HG03025 (cell line): Measurements from ENCODE around the gene GPX5.
"Not testable (repeated sequence)": the region's sequence is repeated elsewhere in the genome, so short reads cannot be mapped to it uniquely, and the experiment has no call there.

ENCODE experiments used
- ATAC-seq: cut with Tn5 transposase; IDR thresholded peaks from one replicate; pipeline ENCODE4 v1.9.1; 2021; ENCODE audit warnings: mild to moderate bottlenecking, moderate library complexity; ENCODE audit not compliant: unreplicated experiment, low FRiP score

GPX5 gene

DNA sequence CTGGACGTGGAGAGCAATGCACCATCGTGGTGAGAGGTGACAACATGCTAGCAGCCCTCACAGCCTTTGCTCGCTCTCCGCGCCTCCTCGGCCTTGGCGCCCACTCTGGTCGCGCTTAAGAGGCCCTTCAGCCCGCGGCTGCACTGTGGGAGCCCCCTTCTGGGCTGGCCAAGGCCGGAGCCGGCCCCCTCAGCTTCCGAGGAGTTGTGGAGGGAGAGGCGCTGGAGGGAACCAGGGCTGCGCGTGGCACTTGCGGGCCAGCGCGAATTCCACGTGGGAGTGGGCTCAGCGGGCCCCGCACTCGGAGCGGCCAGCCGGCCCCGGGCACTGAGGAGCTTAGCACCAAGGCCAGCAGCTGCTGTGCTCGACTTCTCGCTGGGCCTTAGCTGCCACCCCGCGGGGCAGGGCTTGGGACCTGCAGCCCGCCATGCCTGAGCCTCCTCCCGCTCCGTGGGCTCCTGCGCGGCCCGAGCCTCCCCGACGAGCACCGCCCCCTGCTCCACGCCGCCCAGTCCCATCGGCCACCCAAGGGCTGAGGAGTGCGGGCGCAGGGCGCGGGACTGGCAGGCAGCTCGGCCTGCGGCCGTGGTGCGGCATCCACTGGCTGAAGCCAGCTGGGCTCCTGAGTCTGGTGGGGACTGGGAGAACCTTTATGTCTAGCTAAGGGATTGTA is 13.9 kb upstream of the GPX5 start:
- ATAC-seq = no peak

DNA sequence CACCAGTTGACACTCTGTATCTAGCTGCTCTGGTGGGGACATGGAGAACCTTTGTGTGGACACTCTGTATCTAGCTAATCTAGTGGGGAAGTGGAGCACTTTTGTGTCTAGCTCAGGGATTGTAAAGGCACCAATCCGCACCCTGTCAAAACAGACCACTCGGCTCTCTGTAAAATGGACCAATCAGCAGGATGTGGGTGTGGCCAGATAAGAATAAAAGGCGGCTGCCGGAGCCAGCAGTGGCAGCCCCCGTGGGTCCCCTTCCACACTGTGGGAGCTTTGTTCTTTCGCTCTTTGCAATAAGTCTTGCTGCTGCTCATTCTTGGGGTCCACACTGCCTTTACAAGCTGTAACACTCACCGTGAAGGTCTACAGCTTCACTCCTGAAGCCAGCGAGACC is 13.3 kb upstream of the GPX5 start:
- not testable (repeated sequence) for ATAC-seq

DNA sequence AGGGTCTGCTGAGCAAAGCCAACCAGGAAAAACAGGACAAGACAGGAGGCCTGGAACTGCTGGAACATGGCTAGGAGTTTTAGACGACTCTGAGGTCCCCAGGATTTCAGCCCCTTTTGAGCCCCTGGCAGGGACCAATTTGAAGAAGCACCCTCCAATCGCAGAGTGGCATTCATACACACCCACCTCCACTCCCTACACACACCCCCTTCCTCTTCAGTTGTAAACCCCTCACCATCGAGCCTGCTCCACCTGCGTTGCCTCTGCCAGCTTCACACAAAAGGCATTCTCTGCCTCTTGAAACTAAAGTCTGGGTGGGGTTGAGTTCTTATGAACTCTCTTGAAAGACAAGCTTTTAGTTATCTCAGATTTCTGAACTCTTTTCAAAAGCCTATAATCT is 10.0 kb upstream of the GPX5 start, which contains the start of gene GPX6:
Gene GPX6, minus strand, starts transcription at position 118 of the 400 bp plus-strand sequence. Its CDS starts 50 bp downstream, at position 68.
- ATAC-seq = no peak

DNA sequence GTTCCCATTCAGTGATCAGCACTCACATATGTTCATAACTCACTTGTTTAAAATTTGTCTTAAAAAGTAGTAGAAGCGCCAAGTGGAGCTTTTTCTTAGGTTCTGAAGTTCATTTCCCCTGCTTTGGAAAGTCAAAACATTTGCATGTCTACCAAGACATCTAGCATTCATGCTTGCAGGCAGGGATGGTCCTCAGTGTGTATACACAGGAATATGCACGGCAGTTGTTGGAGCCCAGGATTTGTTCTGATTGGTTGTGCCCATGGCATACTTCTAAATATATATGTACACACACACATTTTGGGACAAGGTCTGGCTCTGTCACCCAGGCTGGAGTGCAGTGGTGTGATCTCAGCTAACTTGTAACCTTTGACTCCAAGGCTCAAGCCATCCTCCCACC is 7.7 kb upstream of the GPX5 start:
- ATAC-seq = no peak

DNA sequence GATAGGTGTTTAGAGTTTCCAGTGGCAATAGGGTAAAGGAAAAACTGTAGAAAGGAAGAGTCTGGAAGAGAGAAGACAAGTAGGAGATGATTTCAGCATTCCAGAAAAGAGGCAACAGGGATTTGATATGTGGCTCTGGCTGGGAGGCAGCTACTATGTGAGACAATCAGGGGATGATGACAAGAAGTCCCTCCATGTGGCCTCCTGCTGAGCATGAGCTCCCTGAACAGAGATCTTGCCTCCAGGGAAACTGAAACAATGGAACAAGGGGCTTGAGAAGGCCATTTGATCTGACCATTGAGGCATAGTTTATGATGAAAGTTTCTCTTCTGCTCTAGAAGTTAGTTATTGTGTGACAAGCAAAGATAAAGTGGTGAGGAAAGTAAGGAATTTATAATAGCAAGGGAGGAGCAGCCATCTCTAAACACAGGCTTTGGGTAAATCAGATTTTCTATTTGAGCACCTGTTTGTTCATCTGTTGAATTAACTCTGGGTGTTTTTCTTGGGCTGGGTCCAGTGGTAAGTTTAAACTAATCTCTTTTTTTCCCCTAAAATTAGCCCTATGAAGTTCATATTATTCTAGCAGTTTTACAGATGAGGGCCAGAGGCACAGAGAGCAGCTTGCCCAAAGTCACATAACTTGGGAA is 3.0 kb upstream of the GPX5 start:
- no peak for ATAC-seq

DNA sequence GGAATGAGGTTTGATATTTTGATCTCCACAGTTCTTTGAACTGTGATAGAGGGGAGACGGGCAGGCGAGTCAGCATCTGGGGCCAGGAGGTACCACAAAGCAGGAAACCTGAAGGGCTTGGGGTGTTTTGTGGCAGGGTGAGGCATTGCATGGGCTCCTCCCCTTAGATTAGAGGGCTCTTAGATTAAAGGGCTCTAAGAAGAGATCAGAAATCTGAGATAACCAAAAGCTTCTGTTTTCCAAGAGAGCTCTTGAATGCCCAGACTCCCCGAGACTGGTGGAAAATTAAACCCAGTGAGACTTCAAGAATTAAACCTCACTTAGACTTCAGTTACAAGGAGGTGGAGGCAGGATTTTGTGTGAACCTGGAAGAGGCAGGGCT is 2.4 kb upstream of the GPX5 start:
- no peak for ATAC-seq

DNA sequence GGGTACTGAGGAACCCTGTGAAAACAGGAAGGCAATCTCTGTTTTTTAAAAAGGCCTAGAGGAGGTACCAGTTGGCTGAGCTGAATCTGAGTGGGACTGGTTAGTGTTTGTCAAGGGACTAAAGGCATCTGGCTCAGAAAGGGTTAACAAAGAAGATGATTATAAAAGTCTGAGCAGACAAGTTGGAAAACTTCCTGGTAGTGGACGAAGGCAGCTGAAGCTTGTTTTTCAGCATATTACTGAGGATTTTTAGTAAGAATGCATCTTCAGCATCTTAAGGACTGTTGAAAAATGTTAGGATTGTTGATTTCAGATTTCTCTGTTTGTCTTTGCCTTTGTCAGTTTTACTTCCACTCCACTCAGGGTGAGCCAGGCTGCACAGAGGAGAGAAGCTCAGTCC is 5.1 kb downstream of the GPX5 start:
- no peak for ATAC-seq

DNA sequence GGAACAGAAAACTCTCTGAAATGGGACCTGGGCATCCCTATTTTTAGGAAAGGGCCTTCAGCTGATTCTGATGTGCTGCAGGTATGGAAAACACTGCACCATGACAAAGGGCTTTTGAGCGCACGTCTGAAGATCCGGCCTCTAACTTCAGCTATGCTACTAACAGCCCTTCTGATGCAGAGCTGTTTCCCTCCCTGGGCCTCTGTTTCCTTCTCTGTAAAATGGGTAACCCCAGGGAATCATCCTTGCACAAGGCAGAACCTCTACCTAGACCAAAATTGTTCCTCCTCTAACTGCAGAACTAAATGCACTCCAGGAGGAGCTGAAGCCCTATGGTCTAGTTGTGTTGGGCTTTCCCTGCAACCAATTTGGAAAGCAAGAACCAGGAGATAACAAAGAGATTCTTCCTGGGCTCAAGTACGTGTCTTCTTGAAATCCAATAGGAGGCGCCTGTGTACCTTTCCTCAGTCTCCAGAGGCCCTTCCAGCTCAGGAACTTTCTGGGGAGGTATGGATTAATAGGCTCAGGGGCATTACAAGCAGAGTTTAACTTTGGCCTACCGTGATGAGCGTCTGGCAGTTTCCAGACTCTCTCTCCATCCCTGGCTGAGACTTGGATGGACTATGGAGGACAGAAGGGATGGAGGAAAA is 5.9 kb downstream of the GPX5 start:
- ATAC-seq = no peak

DNA sequence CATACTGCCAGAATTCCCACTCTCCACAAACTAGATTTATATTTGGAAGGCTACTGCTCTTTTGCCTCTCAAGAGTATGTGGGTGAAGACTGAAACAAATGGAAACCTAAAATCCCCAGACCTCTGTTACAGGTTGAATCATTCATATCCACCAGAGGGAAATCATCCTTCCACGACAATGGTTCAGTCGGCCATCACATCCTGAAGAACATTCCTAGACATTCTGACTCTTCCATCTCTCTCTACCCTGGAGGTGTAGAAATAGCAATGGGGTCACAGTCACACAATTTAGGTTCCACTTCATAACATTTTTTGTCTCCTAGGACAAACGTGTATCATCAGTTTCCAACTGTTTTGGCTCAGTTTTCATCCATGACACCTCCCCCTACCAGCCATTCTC is 8.6 kb downstream of the GPX5 start:
- ATAC-seq = no peak

DNA sequence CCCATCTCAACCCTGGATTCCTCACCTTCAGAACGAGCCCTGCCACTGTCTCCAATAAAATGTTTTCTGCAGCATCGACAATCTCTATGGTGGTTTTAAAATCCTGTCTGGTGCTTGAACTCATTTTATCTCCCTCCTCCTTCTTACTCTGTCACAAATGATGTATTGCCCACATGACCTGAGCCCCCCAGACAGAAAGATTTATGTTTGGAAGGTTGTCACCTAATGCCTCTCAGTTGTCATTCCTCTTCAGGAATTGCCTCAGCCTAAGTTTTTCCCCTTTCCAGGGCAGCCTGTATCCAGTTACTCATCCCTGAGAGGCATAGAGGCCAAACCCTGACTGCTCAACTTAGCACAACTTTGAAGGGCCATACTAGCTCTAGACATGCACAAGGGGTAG is 9.2 kb downstream of the GPX5 start:
- ATAC-seq = no peak

DNA sequence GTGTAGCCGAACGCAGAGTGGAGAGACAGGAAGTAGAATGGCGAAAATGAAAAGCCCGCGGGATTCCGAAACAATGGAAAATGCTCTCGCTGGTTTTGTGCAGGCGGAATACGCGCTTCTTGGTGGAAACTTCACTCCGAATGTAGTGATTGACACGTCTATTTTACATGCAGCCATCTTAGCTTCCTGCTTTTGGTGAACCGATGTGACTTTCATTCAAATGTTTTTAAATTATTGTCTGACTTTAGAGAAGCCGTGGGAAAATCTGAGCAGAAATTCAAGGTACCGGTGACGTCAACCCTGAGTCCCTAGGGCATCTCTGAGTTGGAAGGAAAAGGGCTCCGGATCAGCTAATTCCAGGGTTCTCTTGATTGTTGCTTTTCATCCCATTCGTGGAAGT is 11.4 kb downstream of the GPX5 start:
- no peak for ATAC-seq

DNA sequence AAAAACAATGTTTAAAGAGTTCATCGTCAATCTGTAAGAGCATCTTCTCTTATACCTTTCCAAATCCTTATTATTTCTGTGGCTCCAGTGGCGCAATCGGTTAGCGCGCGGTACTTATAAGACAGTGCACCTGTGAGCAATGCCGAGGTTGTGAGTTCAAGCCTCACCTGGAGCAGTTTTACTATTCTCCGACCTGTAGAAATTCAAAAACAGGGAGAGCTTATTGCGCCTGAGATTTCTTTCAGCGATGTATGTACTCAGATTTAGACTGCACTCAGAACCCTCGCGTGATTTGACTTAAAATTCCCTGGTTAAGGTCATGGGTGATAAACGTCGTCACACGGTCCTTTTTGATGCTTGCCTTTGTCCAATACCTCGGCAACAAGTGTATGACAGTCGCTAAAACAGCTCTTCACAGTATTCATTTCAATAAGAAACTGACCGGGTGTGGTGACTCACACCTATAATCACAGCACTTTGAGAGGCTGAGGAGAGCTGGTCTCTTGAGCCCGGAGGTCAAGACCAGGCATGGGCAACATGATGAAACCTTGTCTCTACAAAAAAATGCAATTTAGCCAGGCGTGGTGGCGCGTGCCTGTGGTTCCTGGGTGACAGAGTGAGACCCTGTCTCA is 11.9 kb downstream of the GPX5 start:
- no peak for ATAC-seq

DNA sequence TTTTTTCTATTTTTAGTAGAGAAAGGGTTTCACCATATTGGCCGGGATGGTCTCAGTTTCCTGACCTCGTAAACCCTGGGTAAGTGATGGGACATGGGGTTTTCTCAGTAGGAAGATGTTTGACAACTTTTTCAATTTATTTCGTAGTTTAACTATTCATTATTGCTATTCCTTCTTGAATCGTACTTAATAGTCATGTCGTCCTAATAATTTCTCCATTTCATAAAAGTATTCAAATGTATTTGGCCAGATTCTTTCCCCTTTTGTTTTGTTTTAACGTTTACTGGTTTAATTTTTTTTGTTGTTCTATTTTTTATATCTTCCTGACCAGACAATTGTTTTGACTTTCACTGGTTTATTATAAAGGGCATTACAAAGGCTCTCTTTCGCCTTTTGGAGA is 16.3 kb downstream of the GPX5 start:
- no peak for ATAC-seq

DNA sequence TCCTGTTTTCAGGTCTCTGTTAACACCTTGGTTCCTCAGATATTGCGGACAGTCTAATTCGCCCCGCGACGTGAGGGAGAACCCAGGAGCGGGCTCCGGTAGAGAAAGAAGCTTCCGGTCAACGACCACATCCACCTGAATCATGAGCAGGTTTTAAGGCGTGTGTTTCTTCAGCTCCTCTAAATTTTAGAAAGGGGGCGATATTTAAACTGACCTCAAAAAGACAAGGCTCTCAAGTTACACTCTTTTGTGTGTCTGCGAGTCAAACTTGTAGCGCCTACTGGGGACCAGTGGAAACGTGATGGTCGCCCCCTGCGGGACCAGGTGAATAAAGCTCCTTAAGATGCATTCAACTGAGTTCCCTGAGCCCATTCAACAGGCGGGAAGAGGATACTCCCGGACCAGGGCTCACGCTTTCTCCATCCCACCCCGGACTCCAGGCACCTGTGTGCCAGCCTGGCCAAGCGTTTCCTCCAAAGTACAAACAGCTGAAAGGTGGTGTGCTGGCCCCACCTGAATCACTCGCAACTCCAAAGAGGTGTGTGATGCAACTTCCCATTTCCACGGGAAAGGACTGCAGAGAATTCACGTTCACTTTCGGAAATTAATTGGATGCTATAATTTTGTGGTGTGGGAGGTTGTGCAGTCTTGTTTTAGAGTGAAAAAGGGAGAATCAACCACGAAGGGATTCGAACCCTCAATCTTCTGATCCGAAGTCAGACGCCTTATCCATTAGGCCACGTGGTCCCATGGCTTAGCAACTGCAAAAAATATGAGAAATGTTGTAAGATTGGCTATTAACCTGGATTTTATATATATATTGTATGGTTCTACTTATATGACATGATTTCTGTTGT is 17.0 kb downstream of the GPX5 start:
- peak; percentile 69 for ATAC-seq

DNA sequence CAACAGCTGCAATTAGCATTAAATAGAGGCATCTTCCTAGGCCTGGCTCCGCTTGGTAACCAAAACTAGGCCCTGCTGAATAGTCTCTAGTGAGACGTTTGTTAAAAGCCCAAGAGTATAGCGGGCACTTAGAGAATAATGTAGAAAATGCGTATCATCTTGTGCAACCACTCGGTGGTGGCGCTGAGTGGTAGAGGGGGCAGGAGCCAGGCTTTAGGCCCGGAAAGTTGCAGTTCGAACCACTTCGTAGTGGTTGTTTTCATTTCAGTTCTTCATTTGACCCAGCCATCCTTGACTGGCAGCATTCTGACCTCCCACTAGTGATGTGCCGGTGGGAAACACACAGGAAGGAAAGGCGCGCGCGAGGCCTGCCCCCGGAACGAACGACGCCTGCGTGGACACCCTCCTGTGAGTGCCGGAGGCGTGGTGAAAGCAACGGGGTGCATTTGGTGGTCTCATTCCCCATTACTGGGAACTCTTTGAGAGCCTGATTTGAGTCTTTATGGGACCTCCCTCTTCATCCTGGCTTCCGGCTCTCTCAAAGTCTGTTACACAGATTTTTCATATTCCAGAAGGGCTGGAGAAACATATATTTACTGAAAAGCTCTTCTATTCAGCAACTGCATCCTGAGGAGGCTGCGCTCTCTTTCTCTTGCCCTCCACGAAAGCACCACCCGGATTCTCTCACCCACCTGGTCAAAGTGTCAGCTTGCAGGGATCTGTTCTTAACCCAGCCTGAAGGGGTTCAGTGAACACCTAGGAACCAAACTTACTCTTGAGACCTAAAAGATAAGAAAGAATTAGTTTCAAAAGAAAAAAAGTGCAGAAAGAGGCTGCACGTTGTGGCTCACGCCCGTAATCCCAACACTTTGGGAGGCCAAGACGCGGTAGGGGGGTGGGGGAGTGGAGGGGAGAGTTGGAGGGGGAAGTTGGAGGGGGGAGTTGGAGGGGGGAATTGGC is 18.2 kb downstream of the GPX5 start:
- no peak for ATAC-seq

DNA sequence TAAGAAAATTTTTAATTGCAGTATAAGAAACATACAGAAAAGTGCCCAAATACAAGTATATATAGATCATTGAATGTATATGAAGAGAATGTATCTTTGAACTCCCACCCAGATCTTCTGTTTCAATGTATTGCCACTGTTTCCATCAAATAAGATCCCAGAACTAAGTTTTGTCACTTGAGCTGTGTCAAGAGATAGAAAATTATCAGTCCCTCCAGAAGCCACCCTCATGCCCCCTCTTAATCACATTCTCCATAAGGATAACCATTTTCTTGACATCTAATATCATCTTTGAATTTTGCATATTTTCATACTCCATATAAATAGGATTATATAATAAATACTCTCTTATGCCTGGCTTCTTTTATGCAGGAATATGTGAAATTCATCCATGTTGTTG is 20.3 kb downstream of the GPX5 start:
- ATAC-seq = no peak

DNA sequence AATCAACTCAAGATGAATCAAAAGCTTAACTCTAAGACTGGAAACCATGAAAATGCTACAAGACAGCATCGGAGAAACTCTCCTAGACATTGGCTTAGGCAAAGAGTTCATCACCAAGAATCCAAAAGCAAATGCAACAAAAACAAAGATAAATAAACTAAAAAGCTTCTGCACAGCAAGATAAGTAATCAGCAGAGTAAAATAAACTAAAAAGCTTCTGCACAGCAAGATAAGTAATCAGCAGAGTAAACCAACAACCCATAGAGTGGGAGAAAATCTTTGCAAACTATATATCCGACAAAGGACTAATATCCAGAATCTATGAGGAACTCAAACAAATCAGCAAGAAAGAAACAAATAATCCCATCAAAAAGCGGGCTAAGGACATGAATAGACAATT is 21.3 kb downstream of the GPX5 start:
- ATAC-seq = not testable (repeated sequence)

DNA sequence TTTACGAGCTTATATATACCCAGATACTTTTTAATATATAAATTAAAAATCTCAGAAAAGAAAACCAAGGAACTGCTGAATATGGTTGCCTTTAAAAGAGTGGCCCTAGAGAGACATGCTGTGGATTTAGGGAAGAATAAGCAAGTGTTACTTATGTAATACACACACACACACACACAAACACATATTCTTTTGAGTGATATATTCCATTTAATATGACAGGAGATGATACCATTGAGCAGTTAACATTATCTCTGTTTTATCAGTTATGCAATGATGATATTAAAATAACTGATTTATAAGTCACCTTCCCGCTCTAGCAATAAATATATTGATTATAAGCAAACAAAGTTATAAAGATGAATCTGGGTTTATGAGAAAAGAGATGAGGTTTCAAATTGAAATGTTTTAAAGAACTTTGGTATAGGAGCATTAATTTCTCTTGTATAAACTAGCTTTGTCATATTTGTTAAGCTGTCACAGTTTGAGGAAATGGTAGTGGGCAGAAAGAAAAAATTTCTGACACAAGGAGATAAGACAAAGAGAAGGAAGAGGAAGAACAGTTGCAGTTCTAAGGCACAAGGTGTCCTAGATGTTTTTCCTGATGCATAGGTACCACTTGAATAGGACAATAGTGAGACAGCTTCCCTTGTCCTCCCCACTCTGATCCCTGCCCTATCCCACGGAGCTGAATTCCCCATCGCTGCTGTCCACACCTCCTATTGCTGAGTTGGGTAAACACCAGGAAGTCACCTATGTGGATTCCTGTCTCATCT is 26.4 kb downstream of the GPX5 start:
- ATAC-seq = no peak
